HCT116 (cell line): ENCODE results near the gene DNAJC5. TPM values are rescaled to one million over a fixed set of nuclear protein-coding genes. Genes with fewer than 3 reads are reported as not detected.

ENCODE experiments used
- ATAC-seq: fragments of 200-7000 bp; cut with Tn5 transposase; 2 replicates; pipeline ENCODE4 v1.9.1; 2020; ENCODE audit warnings: mild to moderate bottlenecking, moderate library complexity
- BruUV-seq: library from RNA; stranded (reverse); fragments of 400-500 nt; replicated peaks from 2 replicates; lab custom pipeline; 2021; lab: Mats Ljungman, UMichigan
- CTCF ChIA-PET: fragments of 300-600 bp; sonication (Branson Sonifier 250); formaldehyde crosslinking; loops from one replicate; lab custom pipeline; 2021; ENCODE audit warnings: antibody characterized with exemption; lab: Charles Lee
- POLR2A ChIA-PET: fragments of 300-600, 350-600 bp; sonication (Branson Sonifier 250); formaldehyde crosslinking; loops from one replicate; lab custom pipeline; 2021; ENCODE audit warnings: antibody characterized with exemption; lab: Charles Lee
- RAD21 ChIA-PET, 2 experiments: fragments of 300-600 bp; sonication (Branson Sonifier 250); formaldehyde crosslinking; loops; one replicate each; lab custom pipeline; 2023; ENCODE audit warnings: low total read pairs in 2 of 2; ENCODE audit not compliant: uncharacterized antibody in 2 of 2, unreplicated experiment in 2 of 2, low non-redundant PET in 1 of 2; lab: Charles Lee
- DNase-seq: peaks from one replicate; pipeline ENCODE4 v3.0.0-alpha.2; 2010; ENCODE audit warnings: low read depth, low spot score
- H2AFZ ChIP-seq: fragments of 200-600 bp; shearing (Covaris generic), sonication (generic); 2 replicates; pipeline ENCODE4 v1.6.1; 2017; ENCODE audit warnings: low read depth, mixed run types, mixed read lengths, antibody characterized with exemption, low read length; ENCODE audit not compliant: poor library complexity, severe bottlenecking
- H3K27ac ChIP-seq: 2 replicates; pipeline ENCODE4 v1.5.1; 2012; ENCODE audit warnings: low read depth, low read length
- H3K27me3 ChIP-seq: fragments of 200-600 bp; sonication (generic); 2 replicates; pipeline ENCODE4 v1.6.1; 2016; ENCODE audit warnings: mixed run types, low read length, mixed read lengths; ENCODE audit not compliant: insufficient read depth
- H3K36me3 ChIP-seq, 2 experiments: fragments of 200-500 bp in 1 of 2; fragments of 200-600 bp in 1 of 2; sonication (Bioruptor generic) in 1 of 2; sonication (generic) in 1 of 2; 2 replicates each; pipeline versions ENCODE4 v1.5.1 to v1.6.1; 2014 to 2016; ENCODE audit warnings: low read length in 2 of 2, inconsistent platforms in 1 of 2, mixed read lengths in 1 of 2, mixed run types in 1 of 2; ENCODE audit not compliant: insufficient read depth in 2 of 2, control insufficient read depth in 1 of 2
- H3K4me1 ChIP-seq, 2 experiments: fragments of 200-600 bp in 1 of 2; sonication (generic) in 1 of 2; 2 replicates each; pipeline versions ENCODE4 v1.5.1 to v1.6.1; 2012 to 2017; ENCODE audit warnings: low read length in 2 of 2, inconsistent platforms in 1 of 2, mild to moderate bottlenecking in 1 of 2, mixed read lengths in 1 of 2, mixed run types in 1 of 2, moderate library complexity in 1 of 2; ENCODE audit not compliant: insufficient read depth in 2 of 2, control insufficient read depth in 1 of 2
- H3K4me2 ChIP-seq: fragments of 200-600 bp; sonication (generic); 2 replicates; pipeline ENCODE4 v1.6.1; 2017; ENCODE audit warnings: mixed run types, low read length, mixed read lengths
- H3K4me3 ChIP-seq, 2 experiments: fragments of 200-600 bp in 1 of 2; sonication (generic) in 1 of 2; replicated peaks in 1 of 2; 2 replicates each; pipeline ENCODE4 v1.5.1; 2011 to 2016; ENCODE audit warnings: low read length in 2 of 2, control low read depth in 1 of 2, low read depth in 1 of 2, mild to moderate bottlenecking in 1 of 2, mixed read lengths in 1 of 2, mixed run types in 1 of 2
- H3K79me2 ChIP-seq: fragments of 200-600 bp; sonication (generic); 2 replicates; pipeline ENCODE4 v1.6.1; 2017; ENCODE audit warnings: mild to moderate bottlenecking, mixed run types, low read length, moderate library complexity, mixed read lengths; ENCODE audit not compliant: insufficient read depth
- H3K9ac ChIP-seq: fragments of 200-600 bp; sonication (generic); 2 replicates; pipeline ENCODE4 v1.6.1; 2016; ENCODE audit warnings: low read length, mixed read lengths
- H3K9me2 ChIP-seq: fragments of 200-600 bp; sonication (generic), shearing (Covaris generic); 2 replicates; pipeline ENCODE4 v1.6.1; 2017; ENCODE audit warnings: mixed run types, mild to moderate bottlenecking, moderate library complexity; ENCODE audit not compliant: insufficient read depth
- H3K9me3 ChIP-seq, 2 experiments: fragments of 200-500 bp in 1 of 2; fragments of 200-600 bp in 1 of 2; sonication (Bioruptor generic) in 1 of 2; sonication (generic) in 1 of 2; 2 replicates each; pipeline ENCODE4 v1.6.1; 2014 to 2017; ENCODE audit warnings: low read length in 2 of 2, mixed read lengths in 2 of 2, inconsistent platforms in 1 of 2, low read depth in 1 of 2, mild to moderate bottlenecking in 1 of 2, mixed run types in 1 of 2, moderate library complexity in 1 of 2; ENCODE audit not compliant: control insufficient read depth in 1 of 2, insufficient read depth in 1 of 2
- H4K20me1 ChIP-seq: fragments of 200-600 bp; sonication (generic), shearing (Covaris generic); 2 replicates; pipeline ENCODE4 v1.6.1; 2017; ENCODE audit warnings: mixed run types, mild to moderate bottlenecking, moderate library complexity; ENCODE audit not compliant: insufficient read depth
- CEBPB ChIP-seq: IDR thresholded peaks from 2 replicates; pipeline ENCODE4 v1.6.1; 2012; ENCODE audit warnings: low read depth
- ELF1 ChIP-seq: IDR thresholded peaks from 2 replicates; pipeline ENCODE4 v1.6.1; 2012; ENCODE audit warnings: low read depth, borderline replicate concordance
- FOSL1 ChIP-seq: IDR thresholded peaks from 2 replicates; pipeline ENCODE4 v1.6.1; 2012; ENCODE audit warnings: low read depth
- JUND ChIP-seq: IDR thresholded peaks from 2 replicates; pipeline ENCODE4 v1.6.1; 2012
- MAX ChIP-seq: IDR thresholded peaks from 2 replicates; pipeline ENCODE4 v1.6.1; 2012
- POLR2A ChIP-seq: IDR thresholded peaks from 2 replicates; pipeline ENCODE4 v1.7.0; 2011; ENCODE audit warnings: borderline replicate concordance; ENCODE audit not compliant: insufficient read depth, insufficient read length; ENCODE audit errors: extremely low read depth
- REST ChIP-seq: IDR thresholded peaks from 2 replicates; pipeline ENCODE4 v1.6.1; 2012; ENCODE audit warnings: low read depth
- SIN3A ChIP-seq: IDR thresholded peaks from 2 replicates; pipeline ENCODE4 v1.6.1; 2012; ENCODE audit warnings: low read depth
- SP1 ChIP-seq: IDR thresholded peaks from 2 replicates; pipeline ENCODE4 v1.6.1; 2012; ENCODE audit warnings: low read depth
- ZNF274 ChIP-seq: fragments of 200-500 bp; sonication (Bioruptor generic); IDR thresholded peaks from 2 replicates; pipeline ENCODE4 v1.6.1; 2014; ENCODE audit warnings: mild to moderate bottlenecking, low read depth, low read length, inconsistent platforms
- intact Hi-C: fragments of 100-400 bp; cut with micrococcal nuclease; formaldehyde crosslinking; loops from 2 replicates; pipeline ENCODE4 v1.10.0; 2022
- total RNA-seq: library from RNA; stranded (reverse); gene quantifications from one replicate; pipeline ENCODE4 v1.2.1, GENCODE V29; 2021; ENCODE audit not compliant: unreplicated experiment
- TF ChIP-seq, protein P1 (sequence below), 3 experiments: fragments of 200-600 bp in 1 of 3; sonication (generic) in 1 of 3; IDR thresholded peaks in 2 of 3; conservative IDR thresholded peaks in 1 of 3; 2 replicates each; pipeline ENCODE4 v1.5.1; 2012 to 2017; ENCODE audit warnings: low read depth in 2 of 3, low read length in 2 of 3, antibody characterized with exemption in 1 of 3, borderline replicate concordance in 1 of 3, control low read depth in 1 of 3, mild to moderate bottlenecking in 1 of 3, mixed read lengths in 1 of 3, mixed run types in 1 of 3, moderate library complexity in 1 of 3; ENCODE audit not compliant: insufficient read depth in 1 of 3

Gene DNAJC5
- total RNA-seq, 1 experiment from 2014 or later, result 38.3 TPM

GRCh38 chr20:63896264-63897105 is 1.6 kb downstream of the DNAJC5 start:
- POLR2A ChIA-PET, result no interaction called here
- Histone ChIP-seq H3K9ac (peak overlapping the region; percentile 84), H3K9me2 (no peaks in the 10 kb centered on the region), H2AFZ (no peak overlapping the region), H3K79me2 (peaks cover 61% of the 10 kb centered on the region), H3K4me3 (peak overlapping the region; percentile 74 to 86), H4K20me1 (peaks cover 14% of the 10 kb centered on the region; the same call in 1 of the 2 replicates), H3K4me1 (peaks cover 12 to 46% of the 10 kb centered on the region in 2 experiments; a peak in 3 of 4 replicates), H3K36me3 (peaks cover 0 to 4% of the 10 kb centered on the region in 2 experiments; a peak in 1 of 4 replicates), H3K27me3 (no peaks in the 10 kb centered on the region), H3K9me3 (no peaks in the 10 kb centered on the region), H3K4me2 (peak overlapping the region; percentile 97), H3K27ac (no peak overlapping the region)
- RAD21 ChIA-PET, result no interaction called here
- no TSS peak for BruUV-seq
- intact Hi-C loops, result no loop called here
- DNase-seq, result no peak
- no peak for TF ChIP-seq CEBPB
- TF ChIP-seq POLR2A, result no peak
- no peak for TF ChIP-seq SIN3A
- no peak for TF ChIP-seq MAX
- no peak for TF ChIP-seq JUND
- no peak for TF ChIP-seq ELF1
- TF ChIP-seq, protein P1, sequence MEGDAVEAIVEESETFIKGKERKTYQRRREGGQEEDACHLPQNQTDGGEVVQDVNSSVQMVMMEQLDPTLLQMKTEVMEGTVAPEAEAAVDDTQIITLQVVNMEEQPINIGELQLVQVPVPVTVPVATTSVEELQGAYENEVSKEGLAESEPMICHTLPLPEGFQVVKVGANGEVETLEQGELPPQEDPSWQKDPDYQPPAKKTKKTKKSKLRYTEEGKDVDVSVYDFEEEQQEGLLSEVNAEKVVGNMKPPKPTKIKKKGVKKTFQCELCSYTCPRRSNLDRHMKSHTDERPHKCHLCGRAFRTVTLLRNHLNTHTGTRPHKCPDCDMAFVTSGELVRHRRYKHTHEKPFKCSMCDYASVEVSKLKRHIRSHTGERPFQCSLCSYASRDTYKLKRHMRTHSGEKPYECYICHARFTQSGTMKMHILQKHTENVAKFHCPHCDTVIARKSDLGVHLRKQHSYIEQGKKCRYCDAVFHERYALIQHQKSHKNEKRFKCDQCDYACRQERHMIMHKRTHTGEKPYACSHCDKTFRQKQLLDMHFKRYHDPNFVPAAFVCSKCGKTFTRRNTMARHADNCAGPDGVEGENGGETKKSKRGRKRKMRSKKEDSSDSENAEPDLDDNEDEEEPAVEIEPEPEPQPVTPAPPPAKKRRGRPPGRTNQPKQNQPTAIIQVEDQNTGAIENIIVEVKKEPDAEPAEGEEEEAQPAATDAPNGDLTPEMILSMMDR (IDR thresholded peaks at IDR 0.05 in 2 of 3, conservative IDR thresholded peaks at IDR 0.05 in 1 of 3; ENCODE audit: borderline replicate concordance in 1 of 3, insufficient read depth in 1 of 3, low read depth in 2 of 3, low read length in 2 of 3), result no peak
- TF ChIP-seq REST, result no peak
- TF ChIP-seq SP1, result no peak
- TF ChIP-seq FOSL1, result no peak
- TF ChIP-seq ZNF274, result no peak
- no peak for ATAC-seq
- CTCF ChIA-PET, result no interaction called here
